Spleen (tissue), 11 donors: ENCODE data around the gene ZBTB7C. TPM values are rescaled to one million over a fixed set of nuclear protein-coding genes. Genes with fewer than 3 reads are reported as not detected.
A peak's percentile ranks its signal among the peaks of the same experiment; 100 is the strongest.

Source experiments
- DNase-seq: peaks from one replicate; pipeline ENCODE4 v3.0.0-alpha.2; 2020
- H3K27ac ChIP-seq, 8 donors: fragments of 200-600 bp; sonication (generic) in 7 of 8; 1 replicate in 4 of 8; 2 replicates in 4 of 8; pipeline versions ENCODE4 v1.5.0 to v1.8.0; 2016 to 2021; ENCODE audit warnings: inconsistent platforms in 4 of 8, mild to moderate bottlenecking in 4 of 8, moderate library complexity in 1 of 8
- H3K27me3 ChIP-seq, 7 donors: fragments of 200-600 bp; sonication (generic) in 6 of 7; replicated peaks in 1 of 7; 1 replicate in 4 of 7; 2 replicates in 3 of 7; pipeline versions ENCODE4 v1.5.0 to v1.8.0; 2016 to 2021; ENCODE audit warnings: inconsistent platforms in 3 of 7, mild to moderate bottlenecking in 1 of 7
- H3K36me3 ChIP-seq, 6 donors: fragments of 200-600 bp; sonication (generic) in 5 of 6; 1 replicate in 4 of 6; 2 replicates in 2 of 6; pipeline versions ENCODE4 v1.5.0 to v1.8.0; 2016 to 2021; ENCODE audit warnings: inconsistent platforms in 2 of 6
- H3K4me1 ChIP-seq, 6 donors: fragments of 200-600 bp; sonication (generic) in 5 of 6; 1 replicate in 3 of 6; 2 replicates in 3 of 6; pipeline versions ENCODE4 v1.5.0 to v1.8.0; 2016 to 2021; ENCODE audit warnings: inconsistent platforms in 3 of 6
- H3K4me3 ChIP-seq, 8 donors: fragments of 200-600 bp; sonication (generic) in 7 of 8; 1 replicate in 4 of 8; 2 replicates in 4 of 8; pipeline versions ENCODE4 v1.5.0 to v1.8.0; 2016 to 2021; ENCODE audit warnings: inconsistent platforms in 4 of 8, mild to moderate bottlenecking in 4 of 8, moderate library complexity in 2 of 8
- H3K9me3 ChIP-seq, 8 donors: fragments of 200-600 bp; sonication (generic) in 7 of 8; 1 replicate in 4 of 8; 2 replicates in 4 of 8; pipeline versions ENCODE4 v1.5.0 to v1.8.0; 2016 to 2021; ENCODE audit warnings: inconsistent platforms in 4 of 8
- CTCF ChIP-seq, 11 experiments: fragments of 200-600 bp in 7 of 11; fragments of 450-650 bp in 4 of 11; sonication (generic) in 4 of 11; IDR thresholded peaks in 8 of 11; conservative IDR thresholded peaks in 3 of 11; 1 replicate in 7 of 11; 2 replicates in 4 of 11; pipeline versions ENCODE4 v1.4.0 to v1.8.0; 2016 to 2021; ENCODE audit warnings: antibody characterized with exemption in 11 of 11, inconsistent platforms in 4 of 11, mild to moderate bottlenecking in 1 of 11
- POLR2A ChIP-seq, 3 donors: fragments of 450-650 bp; IDR thresholded peaks; one replicate each; pipeline ENCODE4 v1.5.1; 2017; ENCODE audit warnings: antibody characterized with exemption in 3 of 3, mild to moderate bottlenecking in 1 of 3
- POLR2AphosphoS5 ChIP-seq, 3 donors: sonication (generic); formaldehyde crosslinking; IDR thresholded peaks; one replicate each; pipeline ENCODE4 v1.5.1; 2017; ENCODE audit warnings: antibody characterized with exemption in 3 of 3
- WGBS, 5 donors: extraction: QIAGEN DNeasy Blood & Tissue Kit in 3 of 5; methylation state at CpG; one replicate each; pipeline versions ENCODE4 v1.1.5 to v1.1.7; 2013 to 2018; 5-methylcytosine and 5-hydroxymethylcytosine counted together
- intact Hi-C: fragments of 100-400 bp; cut with DNase I; formaldehyde crosslinking; loops from one replicate; pipeline ENCODE4 v1.15.0; 2023; ENCODE audit warnings: low total_unique reads
- polyA plus RNA-seq, 3 donors: library from polyadenylated mRNA; stranded (reverse); fragments of 200-250 nt; gene quantifications; one replicate each; pipeline ENCODE4 v1.2.1, GENCODE V29; 2013
- total RNA-seq, 7 donors: library from RNA; depleted of rRNA in 3 of 7; stranded (reverse); fragments of >200 nt in 3 of 7; fragmentation: NEBNext Ultra II Directional in 4 of 7; extraction: Animal tissue kit (Norgen Biotek cat#: 25700) in 4 of 7; gene quantifications; one replicate each; pipeline versions ENCODE4 v1.1.0 to v1.2.1, GENCODE V29; 2016 to 2021
- donor health status: healthy with polysubstance abuse.
- donor health status: DM: no; HTN: no; CAD: no; lungs with moderate emphysema.
- donor health status: DM: no; HTN: no; CAD: no.
- donor health status: Bipolar disorder and iron deficiency.
- donor health status: healthy.
- donor health status: DM: no; HTN: no; CAD: no.
- donor health status: DM: yes; HTN: yes; CAD: no.

Gene ZBTB7C
- total and polyA plus RNA-seq, 10 donors = 1.00 to 64.2 (median 18.8) TPM

GRCh38 chr18:48037481-48038271 is 371.5 kb downstream of the ZBTB7C start:
- peak in 10 of 11 experiments; percentile 10 to 58 (median 46) for TF ChIP-seq CTCF (IDR thresholded peaks at IDR 0.05 in 8 of 11, conservative IDR thresholded peaks at IDR 0.05 in 3 of 11)
- TF ChIP-seq POLR2AphosphoS5 (IDR thresholded peaks at IDR 0.05) = peak in 2 of 3 donors; percentile 9 to 28
- TF ChIP-seq POLR2A (IDR thresholded peaks at IDR 0.05) = no peak
- Histone ChIP-seq H3K27ac (peak overlapping the region in 7 of 8 donors; percentile 42 to 74 (median 64)), H3K27me3 (no peaks in the 10 kb centered on the region), H3K4me3 (no peak overlapping the region), H3K4me1 (peaks cover 0 to 54% (median 23%) of the 10 kb centered on the region in 6 donors), H3K36me3 (peaks cover 0 to 19% (median 0%) of the 10 kb centered on the region in 6 donors), H3K9me3 (no peaks in the 10 kb centered on the region)
- WGBS, 5 donors = 71 to 76% (median 75%) methylated on average over 10 to 16 of the region's 16 CpGs
- intact Hi-C loops = no loop called here
- DNase-seq = peak; percentile 76

- intact Hi-C loops = no loop called here
- TF ChIP-seq POLR2AphosphoS5 (IDR thresholded peaks at IDR 0.05) = peak in 1 of 3 donors; percentile 42
- no peak for TF ChIP-seq POLR2A (IDR thresholded peaks at IDR 0.05)
- Histone ChIP-seq H3K9me3 (no peaks in the 10 kb centered on the region), H3K4me1 (peaks cover 0 to 54% (median 23%) of the 10 kb centered on the region in 6 donors), H3K4me3 (no peak overlapping the region), H3K27ac (peak overlapping the region; percentile 22 to 74 (median 63)), H3K27me3 (no peaks in the 10 kb centered on the region), H3K36me3 (peaks cover 0 to 19% (median 0%) of the 10 kb centered on the region in 6 donors)
- peak; percentile 68 for DNase-seq
- WGBS, 5 donors = 58 to 71% (median 66%) methylated on average over 14 of the region's 14 CpGs
Measured at GRCh38 chr18:48036641-48037421, 372.4 kb downstream of the ZBTB7C start.

- WGBS, 5 donors = 65 to 81% (median 68%) methylated on average over 6 of the region's 6 CpGs
- Histone ChIP-seq H3K4me1 (peaks cover 0 to 60% (median 26%) of the 10 kb centered on the region in 6 donors), H3K4me3 (no peak overlapping the region), H3K27ac (peak overlapping the region in 6 of 8 donors; percentile 43 to 74 (median 66)), H3K27me3 (no peaks in the 10 kb centered on the region), H3K9me3 (no peaks in the 10 kb centered on the region), H3K36me3 (peaks cover 0 to 19% (median 0%) of the 10 kb centered on the region in 6 donors)
- TF ChIP-seq POLR2A (IDR thresholded peaks at IDR 0.05) (no peak), CTCF (IDR thresholded peaks at IDR 0.05 in 8 of 11, conservative IDR thresholded peaks at IDR 0.05 in 3 of 11) (no peak), POLR2AphosphoS5 (IDR thresholded peaks at IDR 0.05) (peak; percentile 37 to 40 (median 39))
- intact Hi-C loops = no loop called here
- DNase-seq = peak; percentile 74
Measured at GRCh38 chr18:48036226-48036625, 373.0 kb downstream of the ZBTB7C start.

- Histone ChIP-seq H3K27me3 (no peaks in the 10 kb centered on the region), H3K4me3 (no peak overlapping the region), H3K36me3 (peaks cover 0 to 14% (median 0%) of the 10 kb centered on the region in 6 donors), H3K27ac (peak overlapping the region in 5 of 8 donors; percentile 43 to 74 (median 67)), H3K9me3 (no peaks in the 10 kb centered on the region), H3K4me1 (peaks cover 0 to 67% (median 28%) of the 10 kb centered on the region in 6 donors)
- intact Hi-C loops = no loop called here
- DNase-seq = peak; percentile 39
- TF ChIP-seq CTCF (IDR thresholded peaks at IDR 0.05 in 8 of 11, conservative IDR thresholded peaks at IDR 0.05 in 3 of 11) (no peak), POLR2AphosphoS5 (IDR thresholded peaks at IDR 0.05) (no peak), POLR2A (IDR thresholded peaks at IDR 0.05) (no peak)
- WGBS, 5 donors = 82 to 96% (median 91%) methylated on average over 3 of the region's 3 CpGs
Measured at GRCh38 chr18:48035556-48035860, 373.7 kb downstream of the ZBTB7C start.
